Caco-2 (cell line): ENCODE data around the gene SSTR1. TPM values are rescaled to one million over a fixed set of nuclear protein-coding genes. Genes with fewer than 3 reads are reported as not detected.

ENCODE experiments used
- Bru-seq: library from RNA; stranded (reverse); fragments of 400-500 nt; gene quantifications from one replicate; lab custom pipeline; 2021; lab: Mats Ljungman, UMichigan
- BruChase-seq, 2 experiments: library from RNA; stranded (reverse); fragments of 400-500 nt; gene quantifications; one replicate each; lab custom pipeline; 2021; lab: Mats Ljungman, UMichigan
- BruUV-seq: library from RNA; stranded (reverse); fragments of 400-500 nt; replicated peaks from 2 replicates; lab custom pipeline; 2021; lab: Mats Ljungman, UMichigan
- CTCF ChIA-PET: fragments of 300-600 bp; sonication (Branson Sonifier 250); formaldehyde crosslinking; loops from one replicate; lab custom pipeline; 2022; ENCODE audit warnings: antibody characterized with exemption; lab: Charles Lee
- POLR2A ChIA-PET: fragments of 300-600 bp; sonication (Branson Sonifier 250); formaldehyde crosslinking; loops from one replicate; lab custom pipeline; 2022; ENCODE audit warnings: antibody characterized with exemption; lab: Charles Lee
- DNase-seq, 2 experiments: peaks; one replicate each; pipeline versions ENCODE4 v3.0.0 to v3.0.0-alpha.2; 2020 to 2022
- H3K27me3 ChIP-seq: replicated peaks from 2 replicates; pipeline ENCODE4 v1.6.0; 2011; ENCODE audit warnings: low read length; ENCODE audit not compliant: control insufficient read depth, insufficient read depth
- H3K36me3 ChIP-seq: 2 replicates; pipeline ENCODE4 v1.5.1; 2011; ENCODE audit warnings: low read length; ENCODE audit not compliant: control insufficient read depth, insufficient read depth
- H3K4me1 ChIP-seq: fragments of 250-450 bp; sonication (Bioruptor Pico); 2 replicates; pipeline ENCODE4 v1.5.1; 2020; ENCODE audit warnings: mild to moderate bottlenecking
- H3K4me3 ChIP-seq: 2 replicates; pipeline ENCODE4 v1.5.1; 2011; ENCODE audit warnings: low read depth, mild to moderate bottlenecking, control low read depth, low read length
- H3K9me3 ChIP-seq: fragments of 250-450 bp; sonication (Bioruptor Pico); 2 replicates; pipeline ENCODE4 v1.5.1; 2020; ENCODE audit warnings: mild to moderate bottlenecking, moderate library complexity
- H3K27ac Mint-ChIP-seq: one replicate; pipeline ENCODE4 v1.8.0; 2022; ENCODE audit warnings: mixed read lengths; ENCODE audit not compliant: unreplicated experiment
- H3K27me3 Mint-ChIP-seq: one replicate; pipeline ENCODE4 v1.8.0; 2022; ENCODE audit warnings: mixed read lengths; ENCODE audit not compliant: insufficient read depth, unreplicated experiment
- H3K36me3 Mint-ChIP-seq: one replicate; pipeline ENCODE4 v1.8.0; 2022; ENCODE audit warnings: mild to moderate bottlenecking, mixed read lengths; ENCODE audit not compliant: insufficient read depth, unreplicated experiment
- H3K4me1 Mint-ChIP-seq: one replicate; pipeline ENCODE4 v1.8.0; 2022; ENCODE audit warnings: low read depth, mixed read lengths; ENCODE audit not compliant: unreplicated experiment
- H3K4me3 Mint-ChIP-seq: one replicate; pipeline ENCODE4 v1.8.0; 2022; ENCODE audit warnings: mild to moderate bottlenecking, moderate library complexity, mixed read lengths; ENCODE audit not compliant: unreplicated experiment
- H3K9me3 Mint-ChIP-seq: one replicate; pipeline ENCODE4 v1.8.0; 2022; ENCODE audit warnings: mixed read lengths; ENCODE audit not compliant: unreplicated experiment
- intact Hi-C: fragments of 100-400 bp; cut with micrococcal nuclease; formaldehyde crosslinking; loops from one replicate; pipeline ENCODE4 v1.10.0; 2022; ENCODE audit not compliant: unreplicated experiment
- long read RNA-seq: library from polyadenylated mRNA; stranded (forward); transcript quantifications from one replicate; pipeline ENCODE4 v2.0.0, GENCODE V29; 2022
- total RNA-seq: library from RNA; stranded (reverse); gene quantifications from 2 replicates; pipeline ENCODE4 v1.2.3, GENCODE V29; 2022
- TF ChIP-seq, protein P1 (sequence below), 2 experiments: fragments of 200-600 bp in 1 of 2; IDR thresholded peaks; 1 replicate in 1 of 2; 2 replicates in 1 of 2; pipeline versions ENCODE4 v1.5.1 to v1.8.0; 2011 to 2022; ENCODE audit warnings: antibody characterized with exemption in 1 of 2, control low read depth in 1 of 2, inconsistent platforms in 1 of 2, low read depth in 1 of 2, low read length in 1 of 2, mild to moderate bottlenecking in 1 of 2, moderate library complexity in 1 of 2; ENCODE audit not compliant: insufficient read depth in 1 of 2, severe bottlenecking in 1 of 2, unreplicated experiment in 1 of 2

SSTR1 gene, protein sequence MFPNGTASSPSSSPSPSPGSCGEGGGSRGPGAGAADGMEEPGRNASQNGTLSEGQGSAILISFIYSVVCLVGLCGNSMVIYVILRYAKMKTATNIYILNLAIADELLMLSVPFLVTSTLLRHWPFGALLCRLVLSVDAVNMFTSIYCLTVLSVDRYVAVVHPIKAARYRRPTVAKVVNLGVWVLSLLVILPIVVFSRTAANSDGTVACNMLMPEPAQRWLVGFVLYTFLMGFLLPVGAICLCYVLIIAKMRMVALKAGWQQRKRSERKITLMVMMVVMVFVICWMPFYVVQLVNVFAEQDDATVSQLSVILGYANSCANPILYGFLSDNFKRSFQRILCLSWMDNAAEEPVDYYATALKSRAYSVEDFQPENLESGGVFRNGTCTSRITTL
- total RNA-seq (8.5 and 9.6 TPM in 2 replicates), Bru-seq, nascent RNA (percentile 61 among the genes with signal in this experiment), BruChase-seq, experiment 1, labeled RNA remaining after a 2-hour chase (percentile 88 among the genes with signal in this experiment), BruChase-seq, experiment 2, labeled RNA remaining after a 6-hour chase (percentile 66 among the genes with signal in this experiment)
- long read RNA-seq, partial matches to known transcripts: 9 of 10 reads
- long read RNA-seq, other reads (novel, unspliced or antisense): 1 of 10 reads

DNA sequence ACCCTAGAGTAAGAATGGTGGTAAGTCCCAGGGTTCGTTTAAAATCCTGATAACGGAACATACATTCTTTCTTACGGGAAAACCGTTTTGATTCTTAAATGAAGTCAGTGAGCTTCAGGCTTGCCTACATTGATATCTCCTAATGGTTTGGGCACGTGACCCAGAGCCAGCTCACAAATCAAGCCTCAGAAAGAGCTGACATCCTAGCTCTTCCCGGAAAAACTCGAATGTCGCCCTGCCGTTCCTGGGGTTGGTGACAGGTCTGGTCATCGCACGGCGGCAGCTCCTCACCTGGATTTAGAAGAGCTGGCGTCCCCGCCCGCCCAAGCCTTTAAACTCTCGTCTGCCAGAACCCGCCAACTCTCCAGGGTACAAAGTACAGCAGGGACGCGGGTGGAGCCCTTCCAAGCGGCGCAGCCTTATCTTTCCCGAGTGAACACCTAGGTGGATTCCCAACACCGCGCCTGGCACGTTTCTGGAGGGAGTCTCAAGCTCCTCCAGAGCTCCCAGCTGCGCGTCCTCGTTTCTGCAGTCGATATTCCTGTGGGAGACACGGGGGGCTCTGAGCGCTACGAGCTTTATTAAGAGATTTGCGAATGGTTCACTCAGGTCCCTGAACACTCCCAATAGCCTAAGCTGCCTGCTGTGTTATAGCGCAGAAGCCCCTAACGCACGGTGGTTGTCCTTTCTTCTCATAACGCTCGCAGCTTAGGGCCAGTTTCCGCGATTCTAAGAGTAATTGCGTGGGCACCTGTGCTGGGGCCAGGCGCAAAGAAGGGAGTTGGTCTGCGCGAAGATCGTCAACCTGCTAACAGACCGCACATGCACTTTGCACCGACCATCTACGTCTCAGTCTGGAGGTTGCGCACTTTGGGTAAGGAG lies at the start of gene SSTR1:
Gene SSTR1, plus strand, starts transcription at position 169 of the 882 bp plus-strand sequence. CDS start 1,486 bp downstream, outside the sequence.
- Mint-ChIP-seq H3K27me3 (no peaks in the 10 kb centered on the region), H3K36me3 (peaks cover 16% of the 10 kb centered on the region), H3K9me3 (no peaks in the 10 kb centered on the region), H3K4me1 (peaks cover 7% of the 10 kb centered on the region), H3K27ac (peak within 1 kb of the TSS; percentile 86), H3K4me3 (peak within 1 kb of the TSS; percentile 94)
- H3K9me3 ChIP-seq: no peaks in the 10 kb centered on the region
- peak; percentile 74 to 84 for DNase-seq
- peak within 1 kb of the TSS; percentile 49 for H3K4me3 ChIP-seq
- H3K4me1 ChIP-seq: no peaks in the 10 kb centered on the region
- ChIA-PET CTCF (interaction anchor here (0.8 kb wide), 1 partner anchor 977 kb away, joined by 3 read pairs; no protein-coding TSS in a partner anchor), POLR2A (no interaction called here)
- TF ChIP-seq, protein P1, sequence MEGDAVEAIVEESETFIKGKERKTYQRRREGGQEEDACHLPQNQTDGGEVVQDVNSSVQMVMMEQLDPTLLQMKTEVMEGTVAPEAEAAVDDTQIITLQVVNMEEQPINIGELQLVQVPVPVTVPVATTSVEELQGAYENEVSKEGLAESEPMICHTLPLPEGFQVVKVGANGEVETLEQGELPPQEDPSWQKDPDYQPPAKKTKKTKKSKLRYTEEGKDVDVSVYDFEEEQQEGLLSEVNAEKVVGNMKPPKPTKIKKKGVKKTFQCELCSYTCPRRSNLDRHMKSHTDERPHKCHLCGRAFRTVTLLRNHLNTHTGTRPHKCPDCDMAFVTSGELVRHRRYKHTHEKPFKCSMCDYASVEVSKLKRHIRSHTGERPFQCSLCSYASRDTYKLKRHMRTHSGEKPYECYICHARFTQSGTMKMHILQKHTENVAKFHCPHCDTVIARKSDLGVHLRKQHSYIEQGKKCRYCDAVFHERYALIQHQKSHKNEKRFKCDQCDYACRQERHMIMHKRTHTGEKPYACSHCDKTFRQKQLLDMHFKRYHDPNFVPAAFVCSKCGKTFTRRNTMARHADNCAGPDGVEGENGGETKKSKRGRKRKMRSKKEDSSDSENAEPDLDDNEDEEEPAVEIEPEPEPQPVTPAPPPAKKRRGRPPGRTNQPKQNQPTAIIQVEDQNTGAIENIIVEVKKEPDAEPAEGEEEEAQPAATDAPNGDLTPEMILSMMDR (IDR thresholded peaks at IDR 0.05; ENCODE audit: insufficient read depth in 1 of 2, low read depth in 1 of 2, low read length in 1 of 2, severe bottlenecking in 1 of 2, unreplicated experiment in 1 of 2): no peak
- no peaks in the 10 kb centered on the region for H3K27me3 ChIP-seq
- intact Hi-C loops: loop anchor here (5.0 kb wide), 2 partner anchors 241 to 961 kb away; no protein-coding TSS in a partner anchor
- H3K36me3 ChIP-seq: no peaks in the 10 kb centered on the region; the same call in 1 of the 2 replicates
- no TSS peak for BruUV-seq

DNA sequence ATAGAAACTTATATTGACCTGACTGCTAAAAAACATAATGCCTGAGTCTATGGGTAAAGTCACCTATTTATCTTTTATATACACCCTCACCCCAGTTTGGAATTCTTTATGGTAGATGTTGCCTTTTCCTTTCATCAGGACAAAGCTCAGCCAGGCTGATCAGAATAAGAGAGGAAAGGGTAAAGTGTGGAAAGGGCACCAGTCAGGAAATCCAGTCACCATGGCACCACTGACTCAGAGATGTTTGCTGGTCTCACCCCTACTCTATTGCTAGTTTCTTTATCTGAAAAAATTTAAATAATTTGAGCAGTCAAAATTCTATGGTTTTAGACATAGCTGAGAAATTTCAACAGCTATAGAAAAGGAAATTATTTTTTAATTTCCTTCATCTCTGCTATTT lies 49.2 kb upstream of the SSTR1 start:
- DNase-seq: no peak
- intact Hi-C loops: no loop called here
- H3K4me3 ChIP-seq: no peak overlapping the region
- no peaks in the 10 kb centered on the region for H3K36me3 ChIP-seq
- ChIA-PET CTCF (no interaction called here), POLR2A (no interaction called here)
- H3K27me3 ChIP-seq: no peaks in the 10 kb centered on the region
- Mint-ChIP-seq H3K4me1 (no peaks in the 10 kb centered on the region), H3K9me3 (no peaks in the 10 kb centered on the region), H3K27me3 (peaks cover 2% of the 10 kb centered on the region), H3K36me3 (no peaks in the 10 kb centered on the region), H3K27ac (no peak overlapping the region), H3K4me3 (no peak overlapping the region)
- H3K9me3 ChIP-seq: no peaks in the 10 kb centered on the region
- no TSS peak for BruUV-seq
- H3K4me1 ChIP-seq: no peaks in the 10 kb centered on the region
- TF ChIP-seq, protein P1 (IDR thresholded peaks at IDR 0.05; ENCODE audit: insufficient read depth in 1 of 2, low read depth in 1 of 2, low read length in 1 of 2, severe bottlenecking in 1 of 2, unreplicated experiment in 1 of 2): no peak

DNA sequence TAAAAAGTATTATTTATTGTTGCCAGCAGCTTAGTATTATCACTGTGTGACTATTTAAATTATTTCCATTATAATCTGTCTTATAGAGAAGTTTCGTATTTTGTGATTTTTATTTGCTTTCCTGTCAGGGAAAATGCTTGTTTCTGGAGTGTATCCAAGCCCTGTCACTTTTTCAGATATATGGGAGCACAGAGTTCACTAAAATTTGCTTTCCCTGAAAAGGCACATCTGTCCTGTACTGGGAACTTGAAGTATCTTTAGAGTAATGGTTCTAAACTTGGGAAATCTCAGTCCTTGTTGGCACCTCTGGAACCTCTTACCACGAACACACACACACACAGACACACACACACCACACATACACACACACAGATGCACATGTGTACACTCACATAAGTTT lies 39.3 kb upstream of the SSTR1 start:
- Mint-ChIP-seq H3K4me3 (no peak overlapping the region), H3K36me3 (no peaks in the 10 kb centered on the region), H3K27ac (no peak overlapping the region), H3K9me3 (no peaks in the 10 kb centered on the region), H3K4me1 (no peaks in the 10 kb centered on the region), H3K27me3 (peaks cover 6% of the 10 kb centered on the region)
- no peaks in the 10 kb centered on the region for H3K9me3 ChIP-seq
- CTCF ChIA-PET: no interaction called here
- BruUV-seq: no TSS peak
- TF ChIP-seq, protein P1 (IDR thresholded peaks at IDR 0.05; ENCODE audit: insufficient read depth in 1 of 2, low read depth in 1 of 2, low read length in 1 of 2, severe bottlenecking in 1 of 2, unreplicated experiment in 1 of 2): no peak
- intact Hi-C loops: no loop called here
- DNase-seq: no peak
- H3K27me3 ChIP-seq: no peaks in the 10 kb centered on the region
- POLR2A ChIA-PET: no interaction called here
- H3K4me3 ChIP-seq: no peak overlapping the region
- no peaks in the 10 kb centered on the region for H3K36me3 ChIP-seq
- no peaks in the 10 kb centered on the region for H3K4me1 ChIP-seq
